GM10248 (cell line): ENCODE results near the gene PTCD1.
"Not testable (repeated sequence)": the region's sequence is repeated elsewhere in the genome, so short reads cannot be mapped to it uniquely, and the experiment has no call there.

Experiments
- CTCF ChIA-PET: fragments of 300-600 bp; sonication (Branson Sonifier 250); formaldehyde crosslinking; extraction: SDS; loops from one replicate; lab custom pipeline; 2021; ENCODE audit warnings: antibody characterized with exemption; lab: Yijun Ruan, JAX
- POLR2A ChIA-PET: fragments of 350-650 bp; sonication (Branson Sonifier 250); formaldehyde crosslinking; extraction: SDS; loops from one replicate; lab custom pipeline; 2020; ENCODE audit warnings: antibody characterized with exemption; lab: Yijun Ruan, JAX
- DNase-seq: peaks from one replicate; pipeline ENCODE4 v3.0.0; 2012; ENCODE audit errors: extremely low spot score
- TF ChIP-seq, protein P1 (sequence below): IDR thresholded peaks from 2 replicates; pipeline ENCODE4 v1.5.1; 2012; ENCODE audit warnings: mild to moderate bottlenecking, low read depth; ENCODE audit errors: extremely low read depth, missing control alignments, control extremely low read depth

The PTCD1 gene

GRCh38 chr7:99418260-99418659 is 20.3 kb downstream of the PTCD1 start:
- DNase-seq = no peak
- TF ChIP-seq, protein P1, sequence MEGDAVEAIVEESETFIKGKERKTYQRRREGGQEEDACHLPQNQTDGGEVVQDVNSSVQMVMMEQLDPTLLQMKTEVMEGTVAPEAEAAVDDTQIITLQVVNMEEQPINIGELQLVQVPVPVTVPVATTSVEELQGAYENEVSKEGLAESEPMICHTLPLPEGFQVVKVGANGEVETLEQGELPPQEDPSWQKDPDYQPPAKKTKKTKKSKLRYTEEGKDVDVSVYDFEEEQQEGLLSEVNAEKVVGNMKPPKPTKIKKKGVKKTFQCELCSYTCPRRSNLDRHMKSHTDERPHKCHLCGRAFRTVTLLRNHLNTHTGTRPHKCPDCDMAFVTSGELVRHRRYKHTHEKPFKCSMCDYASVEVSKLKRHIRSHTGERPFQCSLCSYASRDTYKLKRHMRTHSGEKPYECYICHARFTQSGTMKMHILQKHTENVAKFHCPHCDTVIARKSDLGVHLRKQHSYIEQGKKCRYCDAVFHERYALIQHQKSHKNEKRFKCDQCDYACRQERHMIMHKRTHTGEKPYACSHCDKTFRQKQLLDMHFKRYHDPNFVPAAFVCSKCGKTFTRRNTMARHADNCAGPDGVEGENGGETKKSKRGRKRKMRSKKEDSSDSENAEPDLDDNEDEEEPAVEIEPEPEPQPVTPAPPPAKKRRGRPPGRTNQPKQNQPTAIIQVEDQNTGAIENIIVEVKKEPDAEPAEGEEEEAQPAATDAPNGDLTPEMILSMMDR = no peak
- ChIA-PET CTCF (interaction anchor here (1.6 to 1.8 kb wide), 2 partner anchors 9 to 12 kb away, joined by 3 to 6 read pairs; partner anchors contain the start of genes BUD31 and PDAP1), POLR2A (interaction anchor here (1.5 kb wide), 1 partner anchor 10 kb away, joined by 6 read pairs; the partner anchor contains the start of genes BUD31 and PDAP1)

DNA sequence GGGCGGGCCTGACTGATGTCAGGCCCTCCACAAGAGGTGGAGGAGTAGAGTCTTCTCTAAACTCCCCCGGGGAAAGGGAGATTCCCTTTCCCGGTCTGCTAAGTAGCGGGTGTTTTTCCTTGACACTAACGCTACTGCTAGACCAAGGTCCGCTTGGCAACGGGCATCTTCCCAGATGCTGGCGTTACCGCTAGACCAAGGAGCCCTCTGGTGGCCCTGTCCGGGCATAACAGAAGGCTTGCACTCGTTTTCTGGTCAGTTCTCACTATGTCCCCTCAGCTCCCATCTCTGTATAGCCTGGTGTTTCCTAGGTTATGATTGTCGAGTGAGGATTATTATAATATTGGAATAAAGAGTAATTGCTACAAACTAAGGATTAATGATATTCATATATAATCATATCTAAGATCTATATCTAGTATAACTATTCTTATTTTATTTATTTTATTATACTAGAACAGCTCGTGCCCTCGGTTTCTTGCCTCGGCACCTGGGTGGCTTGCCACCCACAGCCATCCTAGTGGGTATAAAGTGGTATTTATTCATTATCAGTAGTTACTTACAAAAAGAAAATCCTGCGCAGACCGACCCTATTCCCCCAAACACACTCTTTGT is 23.0 kb downstream of the PTCD1 start:
- CTCF ChIA-PET = interaction anchor here (0.8 to 2.3 kb wide), 5 partner anchors 9 to 24 kb away, joined by 3 to 9 read pairs (median 4); partner anchors contain the start of genes CPSF4 and PTCD1
- TF ChIP-seq, protein P1 = peak; percentile 39
- DNase-seq, POLR2A ChIA-PET: not testable (repeated sequence)

DNA sequence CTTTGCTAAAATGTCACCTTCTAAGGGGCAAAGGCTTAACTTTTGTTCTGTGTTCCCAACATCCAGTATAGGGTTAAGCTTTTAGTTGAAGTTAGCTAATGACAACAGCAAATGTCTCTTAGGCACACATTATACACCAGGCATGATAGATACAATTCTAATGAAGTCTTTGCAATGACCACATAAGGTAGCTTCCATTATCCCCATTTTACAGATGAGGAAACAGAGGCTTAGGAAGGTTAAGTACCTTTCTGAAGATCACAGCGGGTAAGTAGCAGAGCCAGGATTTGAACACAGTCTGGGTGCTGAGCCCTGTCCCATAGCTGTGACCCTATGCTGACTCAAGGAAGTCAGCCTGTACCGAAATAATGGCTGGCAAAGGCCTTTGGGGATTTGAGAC is 28.0 kb downstream of the PTCD1 start:
- CTCF ChIA-PET = interaction anchor here (1.1 kb wide), 1 partner anchor 10 kb away, joined by 3 read pairs; no protein-coding TSS in a partner anchor
- TF ChIP-seq, protein P1 = no peak
- POLR2A ChIA-PET = interaction anchor here (2.3 kb wide), 1 partner anchor 11 kb away, joined by 16 read pairs; no protein-coding TSS in a partner anchor
- no peak for DNase-seq

GRCh38 chr7:99409806-99410205 is 28.8 kb downstream of the PTCD1 start:
- no peak for DNase-seq
- ChIA-PET CTCF (interaction anchor here (1.2 to 1.7 kb wide), 2 partner anchors 17 to 21 kb away, joined by 3 to 5 read pairs; no protein-coding TSS in a partner anchor), POLR2A (interaction anchor here (2.0 to 2.5 kb wide), 3 partner anchors 10 to 34 kb away, joined by 7 to 16 read pairs (median 15); no protein-coding TSS in a partner anchor)
- TF ChIP-seq, protein P1 = no peak

GRCh38 chr7:99409192-99409572 is 29.4 kb downstream of the PTCD1 start:
- CTCF ChIA-PET = interaction anchor here (1.0 to 2.9 kb wide), 6 partner anchors 9 to 44 kb away, joined by 3 to 17 read pairs (median 4); no protein-coding TSS in a partner anchor
- POLR2A ChIA-PET = interaction anchor here (0.5 to 2.5 kb wide), 12 partner anchors 9 to 1265 kb away, joined by 3 to 16 read pairs (median 6); partner anchors contain the start of genes ARPC1B and ZKSCAN5
- DNase-seq = no peak
- TF ChIP-seq, protein P1 = no peak

GRCh38 chr7:99408379-99409191 is 30.0 kb downstream of the PTCD1 start, which contains the start of the genes BUD31 and PDAP1:
Gene BUD31 (plus strand): TSS chr7:99408969. CDS start chr7:99411093, 2,124 bp downstream.
Gene PDAP1 (minus strand): TSS chr7:99408597. CDS start chr7:99408548, 49 bp downstream.
- ChIA-PET POLR2A (interaction anchor here (0.5 to 2.5 kb wide), 12 partner anchors 9 to 1266 kb away, joined by 3 to 16 read pairs (median 6); partner anchors contain the start of genes ARPC1B and ZKSCAN5), CTCF (interaction anchor here (1.0 to 2.9 kb wide), 7 partner anchors 9 to 583 kb away, joined by 3 to 17 read pairs (median 4); no protein-coding TSS in a partner anchor)
- TF ChIP-seq, protein P1 = no peak
- peak; percentile 95 for DNase-seq
